HG02973 (cell line): Measurements from ENCODE around the gene SLC25A21.

Experiments
- ATAC-seq: cut with Tn5 transposase; IDR thresholded peaks from one replicate; pipeline ENCODE4 v1.9.1; 2021; ENCODE audit warnings: moderate library complexity; ENCODE audit not compliant: unreplicated experiment

The SLC25A21 gene

DNA sequence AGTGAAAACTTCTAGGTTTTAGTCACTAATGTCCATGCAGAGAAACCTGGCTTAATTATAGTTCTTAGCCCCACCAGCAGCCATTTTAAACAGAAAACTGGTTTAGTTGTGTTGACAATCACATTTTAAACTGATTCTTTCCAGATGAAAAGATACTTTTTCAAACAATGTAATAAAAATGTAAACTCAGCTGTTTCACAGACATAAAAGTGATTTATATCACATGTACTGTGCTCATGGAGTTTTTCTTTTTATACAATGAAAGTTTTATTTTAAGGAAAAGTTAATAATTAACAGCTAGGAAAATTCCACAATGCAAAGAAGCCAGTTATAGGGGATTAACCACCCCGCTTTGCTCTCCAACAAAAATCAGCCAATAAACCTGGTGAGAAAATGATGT lies 381.0 kb downstream of the SLC25A21 start:
- no peak for ATAC-seq

DNA sequence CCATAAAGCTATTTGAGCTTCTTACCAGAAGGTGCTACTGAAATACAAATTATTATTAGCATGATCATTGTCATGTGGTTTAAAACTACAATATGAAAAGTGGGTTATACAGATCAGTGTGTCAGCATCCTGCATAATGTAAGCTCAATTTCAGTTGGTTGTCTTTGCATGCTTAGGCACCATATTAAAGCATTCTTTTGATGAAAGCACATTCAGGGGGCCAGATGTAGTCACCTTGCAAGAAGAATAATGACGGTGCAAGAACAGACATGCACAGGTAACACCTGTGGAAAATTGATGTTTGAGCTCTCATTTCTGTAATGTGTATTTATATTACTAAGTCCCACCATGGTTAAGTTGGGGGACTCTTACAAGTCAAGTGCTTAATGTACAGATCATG lies 386.9 kb downstream of the SLC25A21 start:
- ATAC-seq: no peak

GRCh38 chr14:36784541-36784940 lies 387.9 kb downstream of the SLC25A21 start:
- no peak for ATAC-seq

DNA sequence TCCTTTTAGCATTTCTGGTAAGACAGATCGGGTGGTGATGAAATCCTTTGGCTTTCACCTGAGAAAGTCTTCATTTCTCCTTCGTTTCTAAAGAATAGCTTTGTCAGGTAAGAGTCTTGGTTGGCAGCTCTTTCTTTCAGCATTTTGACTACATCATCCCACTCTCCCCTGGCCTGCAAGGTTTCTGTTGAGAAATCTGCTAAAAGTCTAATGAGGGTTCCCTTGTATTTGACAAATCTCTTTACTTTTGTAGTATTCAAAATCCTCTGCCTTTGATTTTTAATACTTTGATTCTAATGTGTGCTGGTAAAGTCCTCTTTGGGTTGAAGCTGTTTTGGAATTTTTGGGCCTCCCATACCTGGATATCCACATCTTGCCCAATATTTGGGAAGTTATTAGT lies 390.5 kb downstream of the SLC25A21 start:
- no peak for ATAC-seq

- ATAC-seq: no peak
Observed at GRCh38 chr14:36773558-36773957, 398.8 kb downstream of the SLC25A21 start.

GRCh38 chr14:36773136-36773540 lies 399.3 kb downstream of the SLC25A21 start:
- ATAC-seq: no peak

GRCh38 chr14:36771028-36771640 lies 401.3 kb downstream of the SLC25A21 start:
- ATAC-seq: no peak

- ATAC-seq: no peak
Observed at GRCh38 chr14:36768638-36769337, 403.6 kb downstream of the SLC25A21 start.

DNA sequence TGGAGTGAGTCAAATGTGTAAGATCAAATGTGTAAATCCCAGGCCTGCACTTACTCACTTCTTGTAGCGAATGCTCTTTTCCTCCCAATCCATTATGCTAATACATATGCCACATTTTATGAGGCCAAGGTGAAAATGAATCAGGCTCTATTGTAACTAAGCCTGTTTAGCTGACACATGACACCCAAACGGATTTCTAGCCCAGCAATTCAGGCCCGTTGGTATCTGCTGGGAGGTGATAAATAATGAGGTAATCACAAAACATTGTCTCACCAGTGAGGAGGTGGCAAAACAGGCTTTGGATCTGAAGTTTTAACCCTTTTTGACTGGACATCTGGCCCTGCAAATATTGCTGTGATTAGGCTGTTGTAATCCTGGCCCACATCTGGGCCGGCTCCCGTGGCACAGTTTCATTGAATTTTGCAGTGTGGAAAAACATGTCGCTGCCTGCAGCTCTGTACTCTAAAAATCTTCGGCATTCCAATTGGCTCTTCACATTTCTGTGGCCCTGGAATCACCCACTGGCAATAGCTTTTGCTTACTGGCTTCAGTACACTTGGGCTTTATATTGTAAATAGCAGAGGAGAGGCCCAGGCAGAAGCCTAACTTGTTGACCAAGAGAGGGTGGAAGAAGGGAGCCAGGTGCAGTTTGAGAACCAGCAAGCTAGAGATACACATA lies 404.7 kb downstream of the SLC25A21 start:
- no peak for ATAC-seq

DNA sequence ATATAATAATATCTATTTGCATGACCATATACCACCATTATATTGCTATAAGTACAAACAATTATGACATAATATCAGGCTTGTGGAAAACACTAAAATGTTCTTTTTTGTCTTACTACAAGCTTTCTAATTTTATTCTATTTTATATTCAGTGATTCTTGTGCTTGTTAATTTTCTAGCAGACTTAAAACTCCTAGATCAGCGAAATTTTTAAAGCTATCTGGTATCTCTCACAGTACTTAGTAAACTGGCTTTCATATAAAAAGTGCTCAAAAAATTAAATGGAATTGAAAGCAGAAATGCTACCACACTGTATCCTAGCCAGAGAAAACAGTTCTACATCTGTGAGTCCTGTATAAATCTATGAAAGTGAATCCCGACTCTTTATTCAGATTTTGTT lies 405.4 kb downstream of the SLC25A21 start:
- ATAC-seq: no peak

GRCh38 chr14:36757734-36758601 lies 414.4 kb downstream of the SLC25A21 start:
- ATAC-seq: no peak

DNA sequence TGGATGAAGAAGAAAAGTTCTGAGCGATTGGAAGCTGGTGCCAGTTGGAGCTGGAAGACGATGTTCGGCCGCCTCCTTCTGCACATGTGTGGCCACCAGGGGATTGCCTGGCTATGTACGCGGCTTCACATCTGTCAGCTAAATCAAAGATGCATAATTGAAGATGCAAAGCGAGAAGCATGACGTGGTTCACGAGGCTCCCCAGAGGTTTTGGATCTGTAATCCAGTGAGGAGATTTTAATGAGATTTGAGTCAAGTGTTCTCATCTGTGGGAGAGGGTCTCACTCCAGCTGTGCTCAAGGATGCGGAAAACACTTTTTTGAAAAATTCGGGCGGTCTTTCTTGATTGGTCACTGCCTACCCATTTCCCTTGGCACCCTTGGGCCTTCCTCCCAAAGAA lies 416.2 kb downstream of the SLC25A21 start:
- ATAC-seq: no peak

GRCh38 chr14:36755756-36756155 lies 416.6 kb downstream of the SLC25A21 start:
- no peak for ATAC-seq

DNA sequence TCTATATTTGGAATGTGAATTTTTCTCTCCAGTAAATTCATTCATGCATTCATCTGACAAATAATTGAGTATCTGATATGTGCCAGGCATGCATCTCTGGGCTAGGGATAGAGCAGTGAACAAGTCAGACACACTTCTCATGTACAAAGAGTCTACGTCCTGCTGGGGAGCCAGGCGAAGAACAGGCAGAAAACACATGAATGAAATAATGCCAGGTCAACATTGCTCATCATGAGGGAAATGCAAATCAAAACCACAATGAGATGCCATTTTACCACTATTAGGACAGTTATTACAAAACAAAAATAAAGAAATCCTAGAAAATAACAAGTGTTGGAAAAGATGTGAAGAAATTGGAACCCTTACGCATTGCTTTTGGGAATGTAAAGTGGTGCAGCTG lies 420.5 kb downstream of the SLC25A21 start:
- no peak for ATAC-seq

DNA sequence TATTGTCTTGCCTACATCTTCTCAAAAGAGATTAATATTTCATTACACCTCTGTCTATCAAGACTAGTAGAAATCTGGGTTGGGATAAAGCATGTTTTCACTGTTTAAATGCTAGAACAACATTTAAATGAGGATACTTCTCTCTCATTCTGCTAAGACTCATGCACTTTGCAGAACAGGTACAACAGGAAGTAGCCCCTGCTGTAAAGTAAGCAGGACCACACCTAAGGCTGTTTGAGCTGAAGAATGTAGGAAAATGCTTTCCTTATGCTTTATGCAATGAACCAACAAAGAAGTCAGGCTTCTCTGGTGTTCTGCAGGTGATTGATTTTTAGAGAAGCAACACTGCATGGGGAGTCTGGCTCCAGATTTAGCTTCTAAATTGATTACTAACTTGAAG lies 421.3 kb downstream of the SLC25A21 start:
- no peak for ATAC-seq

DNA sequence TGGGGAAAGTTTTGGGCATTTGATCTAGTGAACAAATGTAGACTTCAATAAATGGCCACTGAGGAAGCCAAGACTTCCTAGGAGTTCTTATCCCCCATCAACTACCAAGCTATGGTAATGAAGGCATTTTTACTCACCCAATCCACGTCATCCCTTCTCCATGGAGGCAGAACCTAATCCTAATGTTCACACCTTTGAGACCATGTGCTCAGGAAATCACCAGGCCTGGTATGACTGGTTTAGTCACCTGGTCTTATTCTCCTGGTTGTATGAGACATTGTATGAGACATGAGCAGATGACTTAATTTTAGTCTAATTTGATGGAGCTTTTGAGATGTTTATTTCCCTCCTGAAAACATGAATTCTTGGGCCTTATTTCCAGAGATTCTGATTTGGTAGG lies 422.2 kb downstream of the SLC25A21 start:
- no peak for ATAC-seq

- ATAC-seq: no peak
Observed at GRCh38 chr14:36748610-36749213, 423.7 kb downstream of the SLC25A21 start.

- ATAC-seq: no peak
Observed at GRCh38 chr14:36747411-36748184, 424.8 kb downstream of the SLC25A21 start.

DNA sequence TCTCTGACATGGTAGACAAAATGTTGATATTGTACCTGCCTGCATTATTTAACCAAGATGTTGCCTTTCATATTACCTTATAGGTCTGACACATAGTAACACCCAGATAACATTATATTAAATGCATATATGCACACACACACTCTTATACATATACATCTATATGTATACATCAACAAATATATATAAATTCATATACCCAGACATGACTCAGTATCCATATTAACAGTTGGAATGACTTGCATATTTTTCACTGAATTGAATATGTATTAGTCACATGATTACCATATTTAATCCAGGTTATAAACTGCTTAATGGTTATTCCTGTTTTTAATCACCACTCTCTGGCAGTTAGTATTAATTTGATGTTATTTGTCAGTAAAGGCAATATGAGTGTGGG lies 425.5 kb downstream of the SLC25A21 start:
- no peak for ATAC-seq

DNA sequence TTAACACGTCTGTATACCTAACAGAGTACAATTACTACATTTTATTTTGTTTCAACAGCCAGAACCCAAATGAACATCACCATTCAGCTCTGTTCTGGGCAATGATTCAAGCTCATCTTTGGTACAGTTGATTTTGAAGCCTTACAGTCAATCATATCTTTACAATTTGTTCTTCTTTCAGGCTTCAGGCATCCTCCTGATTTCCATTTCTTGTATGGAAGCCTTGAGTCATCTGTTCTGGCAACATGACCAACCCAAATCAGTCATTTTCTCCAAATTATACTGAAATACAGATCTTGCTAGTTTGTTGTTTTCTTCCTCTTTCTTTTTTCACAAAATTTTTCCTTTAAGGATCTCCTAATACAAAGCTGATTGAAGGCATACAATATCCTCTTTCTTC lies 430.5 kb downstream of the SLC25A21 start:
- ATAC-seq: no peak
